Activated gamma-delta T cell treated with Interleukin-2 at 50 U/mL for 16 hours (primary cell): ENCODE results near the gene MEIG1.
"Not testable (repeated sequence)": the region's sequence is repeated elsewhere in the genome, so short reads cannot be mapped to it uniquely, and the experiment has no call there.

Experiments
- DNase-seq: peaks from one replicate; pipeline ENCODE4 v3.0.0-alpha.2; 2020

The MEIG1 gene

DNA sequence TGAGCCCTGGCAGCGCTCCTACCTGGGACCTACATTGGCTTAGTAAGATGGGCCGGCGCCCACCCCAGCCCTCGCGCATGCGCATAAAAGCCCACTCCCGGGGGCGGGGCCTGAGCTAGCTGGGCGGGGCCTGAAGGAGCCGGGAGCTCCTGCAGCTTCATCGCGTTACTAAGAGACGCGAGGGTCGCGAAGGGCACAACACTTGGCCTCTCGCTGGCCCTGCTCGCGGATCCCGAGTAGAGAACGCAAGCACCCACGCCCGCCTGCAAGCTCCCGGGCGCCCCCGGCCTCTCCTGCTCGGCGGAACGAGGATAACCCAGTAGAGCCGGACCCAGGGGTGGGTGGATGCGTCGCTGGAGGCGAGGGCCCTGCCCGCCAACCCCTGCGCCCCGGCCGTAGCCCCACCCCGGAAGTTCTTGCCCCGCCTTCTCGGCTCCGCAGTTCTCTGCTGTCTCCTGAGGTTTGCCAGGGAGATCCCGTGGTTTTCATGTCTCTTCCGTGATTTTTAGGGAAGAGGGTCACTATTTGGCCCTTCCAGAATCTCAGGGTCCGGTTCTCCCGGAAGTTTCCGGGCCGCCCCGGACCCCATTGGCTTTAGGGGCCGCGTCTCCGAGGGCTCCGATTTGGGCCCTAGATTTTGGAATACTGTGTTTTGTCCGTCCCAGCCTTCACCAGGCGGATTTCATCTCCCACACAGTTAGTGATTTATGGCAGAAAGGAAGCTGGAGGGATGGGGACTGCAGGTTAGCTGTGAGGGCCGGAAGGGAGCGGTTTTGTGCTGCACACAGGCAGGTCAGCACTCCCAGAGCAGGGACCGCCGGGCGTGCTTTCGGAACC, at the start of gene MEIG1:
Gene MEIG1 (plus strand): TSS at position 168 of the 837 bp plus-strand sequence. CDS start 7,081 bp downstream, outside the sequence.
- DNase-seq = peak; percentile 91

- DNase-seq = no peak
These were observed 48.2 kb upstream of the MEIG1 start for GRCh38 chr10:14910953-14911352.

DNA sequence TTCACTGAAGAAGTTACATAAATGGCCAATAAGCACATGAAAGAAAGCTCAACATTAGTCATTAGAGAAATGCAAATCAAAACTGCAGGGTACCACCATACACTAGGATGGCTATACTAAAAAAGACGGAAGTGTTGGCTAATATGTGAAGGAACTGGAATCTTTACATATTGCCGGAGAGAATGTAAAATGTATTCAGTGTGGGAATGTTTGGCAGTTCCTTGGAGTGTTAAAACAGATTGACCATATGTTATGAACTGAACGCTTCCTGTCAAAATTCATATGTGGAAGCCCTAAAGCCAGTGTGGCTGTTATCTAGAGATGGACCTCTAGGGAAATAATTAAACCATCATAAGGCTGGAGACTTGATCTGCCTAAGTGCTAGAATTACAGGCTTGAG, 47.4 kb upstream of the MEIG1 start:
- no peak for DNase-seq

- DNase-seq = no peak
These were observed 42.6 kb upstream of the MEIG1 start for GRCh38 chr10:14916600-14916999.

- DNase-seq = no peak
These were observed 41.4 kb upstream of the MEIG1 start for GRCh38 chr10:14917827-14918226.

- no peak for DNase-seq
These were observed 40.2 kb upstream of the MEIG1 start for GRCh38 chr10:14918964-14919363.

- no peak for DNase-seq
These were observed 35.2 kb upstream of the MEIG1 start for GRCh38 chr10:14924013-14924412.

DNA sequence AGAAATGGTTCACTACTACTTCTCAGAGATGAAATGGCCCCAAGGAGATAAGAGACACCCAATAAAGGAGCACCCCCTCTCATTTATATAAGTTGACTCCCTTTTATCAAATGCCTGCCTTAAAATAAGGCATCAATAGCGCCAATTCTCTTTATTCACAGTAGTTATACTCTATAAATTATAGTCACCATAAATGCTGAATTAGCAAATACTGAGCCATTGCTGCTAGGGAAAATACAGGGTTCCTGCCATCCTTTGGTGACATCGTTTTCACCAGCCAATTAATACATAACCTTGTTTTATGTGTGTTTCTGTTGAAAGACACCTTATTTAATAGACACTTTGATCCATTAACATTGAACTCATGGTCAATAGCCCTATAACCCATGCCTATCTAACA, 33.9 kb upstream of the MEIG1 start:
- no peak for DNase-seq

GRCh38 chr10:14926061-14926470, 33.1 kb upstream of the MEIG1 start:
- no peak for DNase-seq

- DNase-seq = no peak
These were observed 32.3 kb upstream of the MEIG1 start for GRCh38 chr10:14926722-14927416.

DNA sequence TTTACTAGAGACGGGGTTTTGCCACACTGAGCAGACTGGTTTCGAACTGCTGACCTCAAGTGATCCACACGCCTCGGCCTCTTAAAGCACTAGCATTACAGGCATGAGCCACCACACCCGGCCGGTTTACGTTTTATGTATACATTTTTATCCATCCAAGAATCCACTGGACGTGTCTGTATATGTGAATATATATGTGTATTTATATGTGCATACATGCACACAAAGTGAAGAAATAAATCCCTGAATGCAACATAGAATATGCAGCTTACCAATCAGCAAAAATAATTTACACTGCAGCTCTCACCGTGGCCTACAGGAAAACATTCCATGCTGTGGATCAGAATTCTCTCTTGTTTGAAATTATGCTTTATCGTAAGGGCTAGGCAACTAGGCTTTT, 28.6 kb upstream of the MEIG1 start:
- no peak for DNase-seq

DNA sequence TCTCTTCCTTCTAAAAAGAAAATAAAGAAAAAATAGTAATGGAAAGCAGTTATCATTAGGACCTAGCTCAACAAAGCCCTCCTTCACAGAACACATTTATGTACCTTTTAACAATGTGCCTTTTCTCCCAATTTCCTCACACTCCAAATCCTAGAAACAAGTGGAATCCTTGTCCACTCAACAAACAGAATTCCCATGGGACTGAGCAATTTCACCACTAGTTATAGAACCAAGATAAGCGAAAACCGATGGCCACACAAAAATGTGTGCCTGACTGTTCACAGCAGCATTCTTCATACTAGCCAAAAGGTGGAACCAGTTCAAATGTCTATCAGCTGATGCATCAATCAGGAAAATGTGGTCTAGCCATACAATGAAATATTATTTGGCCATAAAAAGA, 22.6 kb upstream of the MEIG1 start:
- no peak for DNase-seq

DNA sequence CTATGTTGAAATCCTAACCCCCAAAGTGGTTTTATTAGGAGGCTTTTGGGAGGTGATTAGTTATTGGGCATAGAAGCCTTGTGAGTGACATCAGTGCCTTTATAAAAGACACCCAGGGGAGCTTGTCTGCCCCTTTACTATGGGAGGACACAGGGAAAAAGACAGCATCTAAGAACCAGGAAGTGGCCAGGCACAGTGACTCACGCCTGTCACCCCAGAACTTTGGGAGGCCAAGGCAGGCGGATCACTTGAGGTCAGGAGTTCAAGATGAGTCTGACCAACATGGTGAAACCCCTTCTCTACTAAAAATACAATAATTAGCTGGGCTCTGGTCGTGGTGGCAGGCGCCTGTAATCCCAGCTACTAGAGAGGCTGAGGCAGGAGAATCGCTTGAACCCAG, 20.2 kb upstream of the MEIG1 start:
- not testable (repeated sequence) for DNase-seq

- DNase-seq = not testable (repeated sequence)
These were observed 16.8 kb upstream of the MEIG1 start for GRCh38 chr10:14942147-14942949.

GRCh38 chr10:14942950-14943338, 16.2 kb upstream of the MEIG1 start:
- not testable (repeated sequence) for DNase-seq

DNA sequence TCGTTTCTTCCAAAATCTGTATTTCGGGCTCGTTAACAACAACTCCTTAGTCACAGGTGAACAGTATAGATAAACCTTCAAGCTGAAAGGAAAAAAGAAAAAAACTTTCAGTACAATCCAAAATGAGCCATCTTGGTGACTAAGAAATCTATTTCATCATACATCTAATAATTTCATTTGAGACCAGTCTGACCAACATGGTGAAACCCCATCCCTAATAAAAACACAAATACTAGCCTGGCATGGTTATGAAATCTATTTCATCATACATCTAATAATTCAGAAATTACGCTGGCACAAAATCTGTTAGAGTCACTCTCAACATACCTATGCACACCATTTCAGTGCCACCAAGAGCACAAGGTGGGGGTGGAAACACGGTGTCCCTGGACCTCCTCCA, 14.1 kb upstream of the MEIG1 start:
- DNase-seq = no peak

DNA sequence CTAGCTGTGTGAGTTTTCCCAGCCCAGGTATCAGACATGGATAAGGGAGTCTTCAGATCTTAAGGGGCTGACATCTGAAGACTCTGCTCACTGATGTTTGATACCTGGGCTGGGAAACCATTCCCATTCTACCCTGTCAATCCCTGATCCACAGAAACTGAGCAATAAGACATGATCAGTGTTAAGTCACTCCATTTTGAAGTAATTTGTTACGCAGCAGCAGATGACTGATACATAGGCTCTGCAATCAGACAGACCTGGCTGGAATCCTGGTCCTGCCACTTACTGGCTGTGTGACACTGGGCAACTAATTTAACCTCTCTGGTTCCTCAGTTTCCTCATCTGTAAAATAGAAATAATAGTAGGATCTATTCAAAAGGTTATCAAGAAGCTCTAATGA, 11.9 kb upstream of the MEIG1 start:
- DNase-seq = no peak

DNA sequence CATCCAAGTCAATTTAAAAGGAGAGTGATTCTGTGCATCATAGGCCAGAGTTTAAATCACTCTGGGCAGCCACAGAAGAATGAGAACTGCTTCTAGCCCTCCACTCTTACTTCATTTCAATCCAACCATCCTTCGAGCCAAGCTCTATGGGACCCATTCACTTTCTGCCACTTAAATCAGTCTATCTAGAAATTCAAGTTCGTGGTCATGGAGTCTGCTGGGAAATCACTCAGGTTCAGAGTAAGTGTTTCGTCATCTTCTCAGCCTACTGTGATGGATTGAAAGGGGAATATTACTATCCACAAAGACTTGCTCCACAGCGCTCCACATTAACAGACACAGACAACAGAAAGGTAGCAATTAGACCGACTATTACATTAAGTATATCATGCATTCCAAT, 9.9 kb upstream of the MEIG1 start:
- DNase-seq = no peak

- DNase-seq = no peak
These were observed 6.3 kb upstream of the MEIG1 start for GRCh38 chr10:14952851-14953423.

- no peak for DNase-seq
These were observed 5.7 kb upstream of the MEIG1 start for GRCh38 chr10:14953424-14954000.

GRCh38 chr10:14954001-14954770, 5.0 kb upstream of the MEIG1 start, which contains the start of gene DCLRE1C:
DCLRE1C (minus strand) TSS chr10:14954096; CDS start chr10:14954010, 86 bp downstream.
- DNase-seq = peak; percentile 83

DNA sequence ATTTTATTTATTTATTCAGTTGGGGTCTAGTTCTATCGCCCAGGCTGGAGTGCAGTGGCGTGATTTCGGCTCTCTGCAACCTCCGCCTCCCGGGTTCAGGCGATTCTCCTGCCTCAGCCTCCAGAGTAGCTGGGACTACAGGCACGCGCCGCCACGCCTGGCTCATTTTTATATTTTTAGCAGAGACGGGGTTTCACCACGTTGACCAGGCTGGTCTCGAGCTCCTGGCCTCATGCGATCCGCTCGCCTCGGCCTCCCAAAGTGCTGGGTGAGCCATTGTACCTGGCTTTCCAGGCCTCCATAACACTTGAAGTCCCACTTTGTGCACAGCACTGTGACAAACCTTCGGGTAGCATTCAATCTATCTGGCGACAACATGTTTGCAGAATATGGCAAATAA, 4.3 kb upstream of the MEIG1 start:
- DNase-seq = no peak
